ENCODE results near the gene LETM1. TPM values are rescaled to one million over a fixed set of nuclear protein-coding genes. Genes with fewer than 3 reads are reported as not detected.

Gene LETM1
- total and polyA plus RNA-seq, 2 of the 8 experiments (the other 6 are each of a cell fraction or from before 2014, with no cell fraction given), result 19.8 to 50.1 TPM

DNA sequence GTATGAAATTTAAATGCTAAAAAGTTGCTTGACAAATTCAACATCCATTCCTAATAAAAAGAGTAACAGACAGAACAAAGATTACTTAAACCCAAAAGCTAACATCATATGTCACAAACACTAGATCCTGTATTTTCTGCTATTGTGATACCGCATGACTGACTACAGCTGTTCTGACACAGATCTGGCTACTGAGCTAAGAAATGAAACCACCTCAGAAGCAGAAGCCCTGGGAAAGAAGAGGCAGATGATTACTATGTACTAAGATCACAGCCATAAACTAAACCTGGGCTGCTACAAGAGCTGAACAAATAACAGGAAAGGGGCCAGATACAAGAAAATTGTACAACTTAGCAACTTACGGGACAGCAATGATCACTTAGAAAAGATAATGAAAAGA is 9.4 kb downstream of the LETM1 start:
- Histone ChIP-seq H3K56ac (replicated peaks; ENCODE audit: insufficient read length, low read depth, low read length) (no peak overlapping the region), H3K9ac (replicated peaks in 1 of 4; ENCODE audit: extremely low read depth in 1 of 4, low read depth in 3 of 4, low read length in 3 of 4) (no peak overlapping the region), H3K79me2 (ENCODE audit: control insufficient read depth in 1 of 2, insufficient read depth in 2 of 2, low read length in 2 of 2) (peaks cover 0 to 7% of the 10 kb centered on the region in 2 experiments; a peak in 1 of 4 replicates), H3K14ac (ENCODE audit: insufficient read length) (no peak overlapping the region), H3K23me2 (ENCODE audit: low read depth, low read length) (no peaks in the 10 kb centered on the region), H3K23ac (ENCODE audit: insufficient read length) (no peak overlapping the region), H2BK15ac (ENCODE audit: low read length) (no peak overlapping the region), H3K9me3 (ENCODE audit: insufficient read depth in 2 of 2, low read depth in 1 of 2, low read length in 1 of 2) (no peaks in the 10 kb centered on the region), H2AK5ac (ENCODE audit: low read depth, low read length) (no peak overlapping the region), H2BK5ac (ENCODE audit: low read depth, low read length) (no peak overlapping the region), H4K5ac (ENCODE audit: insufficient read length, low read depth, low read length) (no peak overlapping the region), H3K4me3 (ENCODE audit: extremely low read depth in 1 of 4, insufficient read depth in 2 of 4, low read depth in 3 of 4, low read length in 4 of 4) (no peak overlapping the region), H3K27ac (ENCODE audit: low read depth, low read length) (no peak overlapping the region), H4K20me1 (replicated peaks in 1 of 2; ENCODE audit: control insufficient read depth in 1 of 2, insufficient read depth in 2 of 2, low read length in 2 of 2) (peaks cover 5 to 27% of the 10 kb centered on the region in 2 experiments), H3K27me3 (replicated peaks in 1 of 4; ENCODE audit: control insufficient read depth in 3 of 4, extremely low read depth in 1 of 4, insufficient read depth in 3 of 4, low read length in 3 of 4) (no peaks in the 10 kb centered on the region), H2BK20ac (ENCODE audit: low read length) (no peak overlapping the region), H4K91ac (replicated peaks; ENCODE audit: insufficient read length, low read length) (no peak overlapping the region), H2BK12ac (ENCODE audit: low read depth, low read length) (no peak overlapping the region), H3K4ac (replicated peaks; ENCODE audit: insufficient read length, low read depth, low read length) (no peak overlapping the region), H3K4me1 (replicated peaks in 1 of 4; ENCODE audit: control insufficient read depth in 3 of 4, insufficient read depth in 4 of 4, low read length in 3 of 4) (no peaks in the 10 kb centered on the region), H2AFZ (ENCODE audit: low read length) (no peak overlapping the region), H3K36me3 (ENCODE audit: control insufficient read depth in 2 of 4, insufficient read depth in 4 of 4, low read length in 3 of 4) (peaks cover 0 to 3% (median 1%) of the 10 kb centered on the region in 4 experiments; a peak in 4 of 8 replicates), H3K4me2 (ENCODE audit: insufficient read depth in 1 of 2, low read depth in 2 of 2, low read length in 2 of 2) (no peak overlapping the region), H3K18ac (ENCODE audit: extremely low read depth, low read length) (no peak overlapping the region), H3K79me1 (ENCODE audit: low read depth, low read length) (peaks cover 10% of the 10 kb centered on the region), H4K8ac (ENCODE audit: extremely low read depth, insufficient read depth, low read length) (no peak overlapping the region), H2BK120ac (replicated peaks; ENCODE audit: low read depth, low read length) (no peak overlapping the region)
- no peak for FAIRE-seq
- POLR2A ChIA-PET (ENCODE audit: partially characterized antibody), result interaction anchor here (1.5 kb wide), 1 partner anchor 10 kb away, joined by 4 read pairs; the partner anchor contains the start of gene LETM1
- TF ChIP-seq YY1 (IDR thresholded peaks at IDR 0.05; ENCODE audit: low read depth, low read length) (no peak), RBBP5 (IDR thresholded peaks at IDR 0.05; ENCODE audit: borderline replicate concordance, low read depth, low read length) (no peak), POLR2A (IDR thresholded peaks at IDR 0.05; ENCODE audit: control extremely low read depth in 1 of 2, low read depth in 2 of 2, low read length in 2 of 2) (no peak), RFX5 (IDR thresholded peaks at IDR 0.05; ENCODE audit: borderline replicate concordance, low read depth, low read length) (no peak), SP1 (IDR thresholded peaks at IDR 0.05; ENCODE audit: low read depth, low read length) (no peak), JUND (IDR thresholded peaks at IDR 0.05; ENCODE audit: low read length) (no peak), PHF8 (conservative IDR thresholded peaks at IDR 0.05; ENCODE audit: low read depth, low read length) (no peak), BACH1 (IDR thresholded peaks at IDR 0.05; ENCODE audit: low read length) (no peak), BCL11A (IDR thresholded peaks at IDR 0.05; ENCODE audit: low read depth in 2 of 2, low read length in 2 of 2) (no peak), GTF2F1 (IDR thresholded peaks at IDR 0.05; ENCODE audit: borderline replicate concordance, low read depth, low read length) (no peak), EZH2 (IDR thresholded peaks at IDR 0.05; ENCODE audit: low read depth, low read length, severe bottlenecking) (no peak), ASH2L (IDR thresholded peaks at IDR 0.05; ENCODE audit: low read length) (no peak), POLR2AphosphoS5 (IDR thresholded peaks at IDR 0.05; ENCODE audit: low read depth, low read length) (no peak), CBX5 (IDR thresholded peaks at IDR 0.05; ENCODE audit: low read depth, low read length) (no peak), SIX5 (IDR thresholded peaks at IDR 0.05; ENCODE audit: low read depth, low read length) (no peak), SUZ12 (IDR thresholded peaks at IDR 0.05; ENCODE audit: low read length) (no peak)
- no peak for DNase-seq (ENCODE audit: low read depth in 1 of 2, low spot score in 2 of 2)
- CTCF ChIA-PET (ENCODE audit: partially characterized antibody), result interaction anchor here (0.6 to 2.1 kb wide), 6 partner anchors 16 to 102 kb away, joined by 3 to 5 read pairs (median 4); no protein-coding TSS in a partner anchor
- 92% methylated on average over 2 of the region's 2 CpGs; no CpG with 5 or more reads in 1 of the 2 experiments for WGBS, 2 experiments (ENCODE audit: extremely low coverage in 1 of 2, insufficient coverage in 1 of 2, insufficient read length in 1 of 2, insufficient replicate concordance in 2 of 2, low coverage in 1 of 2, low lambda C conversion rate in 2 of 2, missing lambda C conversion rate in 1 of 2)
